ENCODE measurements around the gene SPECC1.
A peak's percentile ranks its signal among the peaks of the same experiment; 100 is the strongest.

SPECC1 gene

GRCh38 chr17:20153231-20153630 lies 144.1 kb downstream of the SPECC1 start:
- TF ChIP-seq CTCF (IDR thresholded peaks at IDR 0.05; ENCODE audit: low read length, missing control alignments): no peak
- H3K4me3 ChIP-seq (replicated peaks; ENCODE audit: low read depth, low read length): no peak overlapping the region
- DNase-seq (ENCODE audit: low read depth): no peak

GRCh38 chr17:20154286-20155000 lies 145.3 kb downstream of the SPECC1 start:
- no peak for DNase-seq (ENCODE audit: low read depth)
- H3K4me3 ChIP-seq (replicated peaks; ENCODE audit: low read depth, low read length): no peak overlapping the region

GRCh38 chr17:20155258-20156195 lies 146.4 kb downstream of the SPECC1 start:
- peak overlapping the region; percentile 55 for H3K4me3 ChIP-seq (replicated peaks; ENCODE audit: low read depth, low read length)
- DNase-seq (ENCODE audit: low read depth): peak; percentile 93
- no peak for TF ChIP-seq CTCF (IDR thresholded peaks at IDR 0.05; ENCODE audit: low read length, missing control alignments)

More at GRCh38 chr17:20154286-20155000, 145.3 kb downstream of the SPECC1 start:
- TF ChIP-seq CTCF (IDR thresholded peaks at IDR 0.05; ENCODE audit: low read length, missing control alignments): no peak

GRCh38 chr17:20156196-20157000 lies 147.2 kb downstream of the SPECC1 start:
- TF ChIP-seq CTCF (IDR thresholded peaks at IDR 0.05; ENCODE audit: low read length, missing control alignments): no peak
- peak overlapping the region; percentile 55 for H3K4me3 ChIP-seq (replicated peaks; ENCODE audit: low read depth, low read length)

GRCh38 chr17:20157001-20157310 lies 147.8 kb downstream of the SPECC1 start:
- DNase-seq (ENCODE audit: low read depth): no peak
- TF ChIP-seq CTCF (IDR thresholded peaks at IDR 0.05; ENCODE audit: low read length, missing control alignments): no peak
- H3K4me3 ChIP-seq (replicated peaks; ENCODE audit: low read depth, low read length): peak overlapping the region; percentile 55

More at GRCh38 chr17:20156196-20157000, 147.2 kb downstream of the SPECC1 start:
- peak; percentile 28 for DNase-seq (ENCODE audit: low read depth)

- no peak for TF ChIP-seq CTCF (IDR thresholded peaks at IDR 0.05; ENCODE audit: low read length, missing control alignments)
- no peak for DNase-seq (ENCODE audit: low read depth)
- no peak overlapping the region for H3K4me3 ChIP-seq (replicated peaks; ENCODE audit: low read depth, low read length)
Measured at GRCh38 chr17:20158580-20158979, 149.4 kb downstream of the SPECC1 start.

Measured in fibroblast of pulmonary artery (primary cell).